Lower leg skin (tissue), 4 donors: Measurements from ENCODE around the gene SP110. TPM values are rescaled to one million over a fixed set of nuclear protein-coding genes. Genes with fewer than 3 reads are reported as not detected.

Source experiments
- DNase-seq, 2 donors: peaks; one replicate each; pipeline ENCODE4 v3.0.0-alpha.2; 2019; ENCODE audit warnings: low spot score in 2 of 2
- H3K4me3 ChIP-seq: fragments of 200-600 bp; sonication (generic); 2 replicates; pipeline ENCODE4 v1.5.1; 2017; ENCODE audit warnings: mild to moderate bottlenecking, low read depth; ENCODE audit not compliant: poor library complexity, severe bottlenecking
- POLR2A ChIP-seq, 2 donors: fragments of 450-650 bp; IDR thresholded peaks; one replicate each; pipeline ENCODE4 v1.6.1; 2016 to 2017; ENCODE audit warnings: antibody characterized with exemption in 2 of 2, mild to moderate bottlenecking in 1 of 2, moderate library complexity in 1 of 2
- WGBS, 2 donors: methylation state at CpG; one replicate each; pipeline ENCODE4 v1.1.5; 2018; 5-methylcytosine and 5-hydroxymethylcytosine counted together
- intact Hi-C: fragments of 100-400 bp; cut with DNase I; formaldehyde crosslinking; loops from one replicate; pipeline ENCODE4 v1.15.0; 2023; ENCODE audit warnings: low total_unique reads
- total RNA-seq, 4 donors: library from RNA; depleted of rRNA; stranded (reverse); fragments of >200 nt; gene quantifications; one replicate each; pipeline ENCODE4 v1.1.0, GENCODE V29; 2016
- TF ChIP-seq, protein P1 (sequence below), 3 donors: fragments of 450-650 bp; IDR thresholded peaks; one replicate each; pipeline ENCODE4 v1.5.1; 2016; ENCODE audit warnings: antibody characterized with exemption in 3 of 3, mild to moderate bottlenecking in 3 of 3, moderate library complexity in 2 of 3

Gene SP110
- total RNA-seq, 4 donors from 2014 or later = 12.9 to 23.8 (median 19.1) TPM

DNA sequence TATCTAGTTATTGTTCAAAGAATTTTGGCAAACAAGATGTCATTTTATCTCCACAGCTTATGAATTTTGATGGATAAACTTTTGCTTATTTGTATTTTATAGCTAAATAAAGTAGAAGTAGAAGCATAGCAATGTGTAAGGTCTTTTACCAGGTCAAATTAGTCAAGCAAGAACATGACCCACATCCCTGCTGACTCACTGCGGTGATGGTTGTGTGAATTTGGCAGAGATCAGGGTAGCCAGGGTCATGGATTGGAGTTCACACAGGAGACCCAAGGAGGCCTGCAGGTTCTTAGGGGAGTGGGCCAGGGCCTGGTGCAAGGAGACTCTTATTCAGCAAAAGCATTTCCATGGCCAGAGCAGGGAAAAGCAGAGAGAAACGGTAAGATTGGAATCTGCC, 24.4 kb upstream of the SP110 start:
- 87 to 91% methylated on average over 2 of the region's 2 CpGs for WGBS, 2 donors
- no peak overlapping the region for H3K4me3 ChIP-seq
- intact Hi-C loops = no loop called here
- no peak for DNase-seq
- no peak for TF ChIP-seq POLR2A (IDR thresholded peaks at IDR 0.05)
- TF ChIP-seq, protein P1, sequence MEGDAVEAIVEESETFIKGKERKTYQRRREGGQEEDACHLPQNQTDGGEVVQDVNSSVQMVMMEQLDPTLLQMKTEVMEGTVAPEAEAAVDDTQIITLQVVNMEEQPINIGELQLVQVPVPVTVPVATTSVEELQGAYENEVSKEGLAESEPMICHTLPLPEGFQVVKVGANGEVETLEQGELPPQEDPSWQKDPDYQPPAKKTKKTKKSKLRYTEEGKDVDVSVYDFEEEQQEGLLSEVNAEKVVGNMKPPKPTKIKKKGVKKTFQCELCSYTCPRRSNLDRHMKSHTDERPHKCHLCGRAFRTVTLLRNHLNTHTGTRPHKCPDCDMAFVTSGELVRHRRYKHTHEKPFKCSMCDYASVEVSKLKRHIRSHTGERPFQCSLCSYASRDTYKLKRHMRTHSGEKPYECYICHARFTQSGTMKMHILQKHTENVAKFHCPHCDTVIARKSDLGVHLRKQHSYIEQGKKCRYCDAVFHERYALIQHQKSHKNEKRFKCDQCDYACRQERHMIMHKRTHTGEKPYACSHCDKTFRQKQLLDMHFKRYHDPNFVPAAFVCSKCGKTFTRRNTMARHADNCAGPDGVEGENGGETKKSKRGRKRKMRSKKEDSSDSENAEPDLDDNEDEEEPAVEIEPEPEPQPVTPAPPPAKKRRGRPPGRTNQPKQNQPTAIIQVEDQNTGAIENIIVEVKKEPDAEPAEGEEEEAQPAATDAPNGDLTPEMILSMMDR (IDR thresholded peaks at IDR 0.05) = no peak

DNA sequence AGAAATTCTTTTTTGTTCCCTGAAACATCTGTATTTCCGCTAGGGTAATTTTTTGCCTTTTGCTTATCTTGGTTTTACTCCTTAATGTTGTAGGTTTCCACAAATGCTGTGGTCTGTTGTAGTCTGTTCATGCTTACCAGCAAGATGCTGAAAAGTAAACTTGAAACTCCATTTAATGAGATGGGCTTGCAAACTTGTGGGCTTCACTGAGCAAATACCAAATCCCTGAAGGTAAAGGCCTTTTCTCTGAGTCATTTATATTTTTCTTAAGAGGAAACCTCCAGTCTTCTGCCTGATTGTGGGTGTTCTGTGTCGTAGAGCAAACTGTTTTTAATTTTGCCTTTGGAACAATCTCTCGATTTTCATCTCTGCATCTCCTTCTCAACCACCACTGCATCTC, 15.1 kb upstream of the SP110 start:
- WGBS, 2 donors = 71 to 81% methylated on average over 3 of the region's 3 CpGs
- DNase-seq = no peak
- no peak overlapping the region for H3K4me3 ChIP-seq
- TF ChIP-seq POLR2A (IDR thresholded peaks at IDR 0.05) = no peak
- TF ChIP-seq, protein P1 (IDR thresholded peaks at IDR 0.05) = no peak
- intact Hi-C loops = no loop called here

DNA sequence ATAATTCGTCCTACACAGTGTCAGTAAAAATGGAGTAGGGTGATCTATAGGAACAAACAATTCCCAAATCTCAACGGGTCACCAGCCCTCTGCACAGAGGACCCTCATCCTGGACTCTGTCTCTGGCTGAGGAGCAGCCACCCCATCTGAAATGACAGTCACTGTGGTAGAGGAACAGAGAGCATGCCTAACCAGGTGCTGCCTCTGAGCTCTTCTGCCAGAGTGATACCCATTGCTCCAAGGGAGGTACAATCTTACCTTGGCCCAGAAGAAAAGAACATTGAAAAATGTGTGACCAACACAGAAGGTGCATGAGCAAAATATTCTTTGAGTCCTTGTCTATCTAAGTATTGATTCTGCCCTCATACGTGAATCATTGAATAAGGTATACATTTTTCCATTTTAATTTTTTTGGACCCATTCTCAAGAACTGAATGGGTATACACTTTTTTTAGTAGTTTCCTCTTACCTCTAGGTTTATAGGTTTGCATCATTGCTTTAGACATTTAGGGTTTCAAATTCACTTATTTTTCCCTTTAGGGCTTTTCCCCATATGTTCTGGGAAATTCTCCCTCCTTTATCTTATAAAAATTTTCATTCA, 14.4 kb upstream of the SP110 start:
- TF ChIP-seq POLR2A (IDR thresholded peaks at IDR 0.05) = no peak
- TF ChIP-seq, protein P1 (IDR thresholded peaks at IDR 0.05) = no peak
- no peak overlapping the region for H3K4me3 ChIP-seq
- no peak for DNase-seq
- intact Hi-C loops = no loop called here
- 67 to 82% methylated on average over 3 of the region's 3 CpGs for WGBS, 2 donors

DNA sequence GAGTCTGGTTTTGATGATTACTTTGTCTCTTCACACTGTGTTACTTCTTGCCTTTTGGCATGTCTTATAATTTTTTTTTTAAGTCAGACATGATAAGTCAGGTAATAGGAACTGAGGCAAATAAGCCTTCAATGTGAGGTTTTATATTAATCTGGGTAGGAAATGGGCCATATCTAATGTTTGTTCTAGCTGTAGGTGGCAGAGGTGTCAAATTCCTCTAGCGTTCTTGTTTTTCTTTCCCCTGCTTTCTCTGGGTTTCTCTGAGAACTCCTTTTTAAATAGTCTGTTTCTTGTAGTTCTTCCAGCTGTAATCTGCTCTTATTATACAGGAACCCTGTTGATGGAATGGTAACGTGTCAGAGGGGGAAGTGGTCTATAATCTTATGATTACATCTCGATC, 11.5 kb upstream of the SP110 start:
- no peak overlapping the region for H3K4me3 ChIP-seq
- intact Hi-C loops = no loop called here
- DNase-seq = no peak
- 79 to 80% methylated on average over 3 of the region's 3 CpGs for WGBS, 2 donors
- TF ChIP-seq, protein P1 (IDR thresholded peaks at IDR 0.05) = no peak
- TF ChIP-seq POLR2A (IDR thresholded peaks at IDR 0.05) = no peak

DNA sequence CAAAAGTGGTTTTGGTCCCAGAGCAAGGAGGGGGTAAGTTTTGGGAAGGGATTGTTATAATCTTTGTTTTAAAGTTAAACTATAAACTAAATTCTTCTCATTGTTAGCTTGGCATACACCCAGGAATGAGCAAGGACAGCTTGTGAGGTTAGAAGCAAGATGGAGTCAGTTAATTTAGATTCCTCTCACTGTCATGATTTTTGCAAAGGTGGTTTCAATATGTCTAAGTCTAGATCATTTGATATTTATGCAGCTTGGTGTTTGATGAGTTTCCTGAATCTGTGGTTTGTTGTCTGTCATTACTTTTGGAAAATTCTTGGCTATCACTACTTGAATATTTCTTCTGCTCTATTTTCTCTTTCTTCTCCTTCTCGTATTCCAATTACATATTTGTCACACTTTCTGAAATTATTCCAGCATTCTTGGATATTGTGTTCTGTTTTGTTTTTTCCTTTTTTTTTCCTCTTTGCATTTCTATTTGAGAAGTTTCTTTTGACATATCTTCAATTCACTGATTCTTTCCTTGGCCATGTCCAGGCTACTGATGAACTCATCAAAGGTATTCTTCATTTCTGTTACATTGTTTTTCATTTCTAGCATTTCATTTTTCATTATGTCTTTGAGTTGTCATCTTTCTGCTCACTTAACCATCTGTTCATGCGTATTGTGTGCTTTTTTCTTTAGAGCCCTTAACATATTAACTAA, 10.9 kb upstream of the SP110 start:
- DNase-seq = no peak
- TF ChIP-seq, protein P1 (IDR thresholded peaks at IDR 0.05) = no peak
- no peak for TF ChIP-seq POLR2A (IDR thresholded peaks at IDR 0.05)
- intact Hi-C loops = no loop called here
- no peak overlapping the region for H3K4me3 ChIP-seq
- WGBS, 2 donors = 82 to 90% methylated on average over 2 of the region's 2 CpGs
